Measurements from ENCODE around the gene NET1.

The NET1 gene

DNA sequence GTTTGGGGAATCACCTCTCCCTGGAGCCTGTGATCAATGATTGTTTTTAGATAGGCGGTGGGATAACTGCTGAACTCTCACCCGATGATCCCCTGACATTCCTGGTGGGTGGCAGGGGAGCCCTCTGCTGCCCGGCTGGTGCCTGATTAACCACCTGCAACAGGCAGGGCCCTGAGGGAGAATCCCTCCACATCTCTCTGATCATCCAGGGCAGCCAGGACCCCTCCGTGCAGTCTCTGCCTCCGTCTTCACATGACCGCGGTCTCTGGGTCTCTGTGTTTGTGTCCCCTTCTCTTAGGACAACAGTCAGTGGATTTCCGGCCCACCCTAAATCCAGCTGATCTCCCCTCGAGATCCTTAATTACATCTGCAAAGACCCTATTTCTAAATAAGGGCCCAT lies 69.7 kb downstream of the NET1 start:
- DNase-seq (ENCODE audit: low spot score), result no peak

DNA sequence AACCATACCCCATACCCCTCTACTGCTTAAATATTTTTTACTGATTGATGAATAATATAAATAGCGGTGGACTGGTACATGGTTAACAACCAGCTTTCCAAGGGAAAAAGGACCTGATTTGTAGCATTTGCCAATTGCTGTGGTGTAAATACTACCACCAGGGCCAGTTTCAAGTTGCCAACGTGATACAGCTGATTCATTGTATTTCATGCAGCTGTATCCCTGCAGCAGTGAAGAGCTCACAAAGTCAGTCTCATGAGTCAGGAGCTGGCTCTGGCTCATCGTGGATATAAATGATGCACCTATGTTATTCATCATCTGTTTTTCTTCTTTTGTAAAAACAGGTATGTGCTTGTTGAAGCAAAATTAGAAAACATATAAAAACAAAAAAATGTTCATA lies 71.8 kb downstream of the NET1 start:
- no peak for DNase-seq (ENCODE audit: low spot score)

DNA sequence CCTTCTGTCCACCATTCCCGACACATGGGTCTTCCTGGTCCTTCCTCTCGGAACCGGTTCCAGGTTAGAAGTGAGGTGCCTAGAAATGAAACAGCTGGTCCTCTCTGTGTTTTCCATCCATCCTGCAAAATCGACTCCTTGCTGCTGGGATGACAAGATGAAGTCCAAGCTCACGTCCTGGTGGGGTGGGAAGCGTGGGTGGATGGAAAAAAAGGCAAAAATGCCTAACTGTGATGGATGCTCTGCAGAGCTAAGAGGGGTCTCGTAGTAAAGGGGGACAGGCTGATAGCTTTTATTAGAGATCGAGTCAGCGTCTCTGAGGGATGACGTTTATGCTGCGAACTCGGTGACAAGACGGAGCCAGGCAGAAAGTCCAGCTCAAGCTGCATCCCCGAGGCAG lies 72.9 kb downstream of the NET1 start:
- DNase-seq (ENCODE audit: low spot score), result no peak

DNA sequence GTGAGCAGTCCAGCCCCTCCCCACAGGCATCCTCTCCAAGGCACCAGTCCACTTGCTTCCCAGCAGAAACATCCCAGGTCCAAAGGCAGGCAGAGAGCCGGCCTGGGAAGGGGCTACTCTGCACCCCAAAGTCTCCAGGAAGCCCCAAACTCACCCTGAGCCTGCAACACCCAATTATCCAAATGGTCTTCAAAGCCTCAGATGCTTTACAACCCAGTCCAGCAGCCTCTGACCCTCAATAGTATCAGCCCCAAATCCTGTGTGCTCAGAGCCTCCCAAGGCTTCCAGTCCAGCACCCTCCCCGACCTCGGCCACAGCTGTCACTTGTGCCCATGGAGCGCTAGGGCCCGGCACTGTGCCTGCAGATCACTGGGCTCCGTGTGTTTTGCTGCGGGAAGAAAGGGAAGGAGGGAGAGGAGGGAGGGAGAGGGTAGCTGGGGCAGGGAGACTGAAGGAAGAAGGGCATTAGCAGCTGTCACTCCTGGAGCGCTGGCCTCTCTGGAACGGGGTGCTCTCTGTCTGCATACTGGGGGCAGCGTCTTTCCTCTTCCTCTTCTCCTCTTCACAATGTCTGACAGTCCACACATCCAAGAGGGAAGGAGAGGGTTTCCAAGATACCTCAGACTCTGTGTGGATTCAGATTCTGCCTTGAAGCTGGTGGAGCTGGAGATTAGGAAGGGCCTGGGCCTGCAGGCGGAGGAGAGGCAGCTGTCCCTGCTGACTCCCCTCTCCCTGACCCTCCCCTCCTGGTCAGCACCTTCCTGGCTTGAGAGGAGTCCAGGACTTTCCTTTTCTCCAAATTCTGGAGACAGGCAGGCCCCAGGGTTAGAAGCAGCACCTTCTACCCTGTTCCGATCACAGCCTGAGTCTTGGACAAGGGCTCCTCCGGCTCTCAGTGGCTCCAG lies 73.8 kb downstream of the NET1 start:
- DNase-seq (ENCODE audit: low spot score), result no peak

DNA sequence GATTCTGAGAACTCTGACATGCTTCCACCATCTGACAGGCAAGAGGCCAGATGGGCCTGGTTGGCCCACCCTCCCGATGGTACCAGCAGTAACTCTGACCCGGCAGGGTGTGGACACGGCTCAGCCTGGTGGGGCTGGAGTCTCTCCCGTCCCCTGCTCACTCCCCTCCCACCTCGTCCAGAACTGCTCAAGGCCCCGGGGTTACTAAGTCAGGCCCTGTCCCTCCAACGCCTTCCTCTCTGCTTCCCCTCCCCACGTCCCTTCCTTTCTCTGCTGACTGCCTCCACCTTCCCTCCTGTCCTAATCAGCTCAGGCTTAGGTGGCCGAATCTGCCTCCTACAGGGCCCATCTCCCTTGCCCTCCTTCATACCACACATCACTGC lies 74.5 kb downstream of the NET1 start:
- no peak for DNase-seq (ENCODE audit: low spot score)

DNA sequence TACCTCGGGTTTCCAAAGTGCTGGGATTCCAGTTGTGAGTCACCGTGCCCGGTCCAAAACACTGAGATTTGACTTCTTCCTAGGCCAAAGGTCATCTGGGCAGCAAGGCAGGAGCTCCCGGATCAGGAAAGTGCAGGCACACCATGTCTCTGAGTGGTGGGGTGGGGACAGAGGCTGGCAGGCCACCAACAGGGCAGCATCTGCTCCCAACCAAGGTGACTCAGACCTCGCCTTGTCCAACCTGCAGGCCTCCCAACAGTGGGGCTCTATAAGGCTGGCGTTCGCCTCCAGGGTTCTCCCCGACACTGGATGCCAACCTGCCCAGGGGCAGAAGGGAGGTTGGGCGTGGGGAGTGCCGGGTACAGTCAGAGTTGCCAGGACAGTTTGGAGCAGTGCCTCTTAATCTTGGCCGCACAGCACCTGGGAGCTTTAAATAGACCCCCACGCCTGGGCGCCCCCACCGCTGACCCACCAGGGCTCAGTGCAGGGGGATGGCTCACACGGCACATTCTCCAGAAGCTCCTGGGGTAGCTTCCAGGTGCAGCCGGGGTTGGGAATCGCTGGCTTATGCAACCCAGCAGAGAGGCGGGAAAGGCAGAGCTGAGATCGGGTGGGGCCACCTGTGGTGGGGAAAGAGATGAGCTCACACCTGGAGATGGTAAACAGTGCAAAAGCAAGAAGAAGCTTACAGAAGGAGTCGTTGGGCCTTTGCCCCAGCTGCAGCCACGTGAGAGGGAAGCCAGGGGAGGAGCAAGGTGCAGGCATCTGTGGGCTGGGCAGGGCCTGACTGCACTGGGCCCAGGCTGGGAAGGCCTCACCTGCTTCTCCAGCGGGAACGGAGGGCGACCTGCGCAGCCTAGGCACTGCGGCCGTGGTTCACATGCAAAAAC lies 76.2 kb downstream of the NET1 start:
- DNase-seq (ENCODE audit: low spot score), result no peak

DNA sequence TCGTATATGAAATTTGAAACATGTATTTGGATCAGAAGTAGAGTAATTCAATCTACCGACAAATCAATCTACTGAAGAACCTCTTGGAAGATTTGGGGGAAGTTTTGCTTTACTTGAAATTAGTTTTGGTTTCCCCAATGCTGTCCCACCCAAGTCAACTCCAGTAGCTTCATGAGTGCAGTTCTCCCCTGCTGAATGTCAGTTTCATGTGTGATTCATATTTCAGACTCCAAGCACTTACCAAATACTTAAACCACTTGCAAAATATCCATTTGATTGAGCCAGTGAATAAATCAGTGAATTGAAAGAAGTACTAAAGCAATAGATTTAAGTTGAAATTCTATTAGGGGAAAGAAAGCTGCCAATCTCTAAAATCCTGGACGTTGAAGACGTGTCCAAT lies 77.7 kb downstream of the NET1 start:
- DNase-seq (ENCODE audit: low spot score), result no peak

DNA sequence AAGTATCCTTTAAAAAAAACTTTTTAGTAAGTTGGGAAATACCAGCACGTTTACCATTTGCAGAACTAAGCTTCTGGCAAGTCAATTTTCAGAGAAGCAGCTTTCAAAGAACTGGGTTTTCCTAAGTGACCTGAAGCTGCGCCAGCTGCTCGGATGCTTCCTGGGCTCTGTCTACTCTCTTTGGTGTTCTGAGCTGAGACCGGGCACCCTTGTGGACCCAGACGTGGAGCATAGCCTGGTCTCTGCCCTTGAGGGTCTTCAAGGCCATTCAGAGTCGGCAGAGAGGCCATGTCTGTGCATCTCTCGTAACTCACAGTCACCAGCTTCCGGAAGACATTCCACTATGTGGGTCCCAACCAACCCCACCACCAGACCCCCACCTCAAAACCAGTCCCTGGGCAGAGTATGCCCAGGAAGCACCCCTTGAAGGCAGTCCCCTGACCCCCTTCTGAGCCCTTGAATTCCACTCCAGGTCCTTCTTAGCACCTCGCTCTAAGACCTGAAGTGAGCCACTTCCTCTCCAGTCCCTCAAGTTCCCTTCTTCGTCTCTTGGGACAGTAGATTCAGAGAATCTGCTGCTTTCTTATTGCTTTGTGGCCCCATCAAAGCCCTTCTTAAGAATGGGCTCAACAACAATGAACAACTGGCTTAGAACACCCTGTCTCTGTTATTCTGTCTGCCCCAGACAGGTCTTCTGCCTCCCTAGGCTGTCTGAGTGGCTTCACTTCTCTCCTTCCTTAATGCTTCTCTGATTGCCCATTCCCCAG lies 78.5 kb downstream of the NET1 start:
- no peak for DNase-seq (ENCODE audit: low spot score)

DNA sequence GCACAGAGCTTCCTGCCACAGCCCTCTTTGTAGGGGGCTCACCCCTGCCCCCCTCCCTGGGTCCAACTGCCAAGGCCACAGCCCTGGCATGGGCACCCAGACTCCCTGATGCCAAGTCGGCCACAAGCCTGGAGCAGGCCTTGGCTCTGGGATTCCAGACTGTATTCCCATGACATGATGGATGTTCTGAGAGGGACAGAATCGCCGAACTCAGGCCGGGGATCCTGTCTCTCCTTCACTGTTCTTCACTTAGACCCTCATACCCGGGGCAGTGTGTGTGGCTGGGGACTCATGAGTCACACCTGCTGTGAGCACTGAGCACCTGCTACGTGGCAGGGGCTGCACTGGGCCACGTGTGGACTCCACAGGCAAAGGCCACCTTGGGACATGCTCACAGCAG lies 79.1 kb downstream of the NET1 start:
- no peak for DNase-seq (ENCODE audit: low spot score)

DNA sequence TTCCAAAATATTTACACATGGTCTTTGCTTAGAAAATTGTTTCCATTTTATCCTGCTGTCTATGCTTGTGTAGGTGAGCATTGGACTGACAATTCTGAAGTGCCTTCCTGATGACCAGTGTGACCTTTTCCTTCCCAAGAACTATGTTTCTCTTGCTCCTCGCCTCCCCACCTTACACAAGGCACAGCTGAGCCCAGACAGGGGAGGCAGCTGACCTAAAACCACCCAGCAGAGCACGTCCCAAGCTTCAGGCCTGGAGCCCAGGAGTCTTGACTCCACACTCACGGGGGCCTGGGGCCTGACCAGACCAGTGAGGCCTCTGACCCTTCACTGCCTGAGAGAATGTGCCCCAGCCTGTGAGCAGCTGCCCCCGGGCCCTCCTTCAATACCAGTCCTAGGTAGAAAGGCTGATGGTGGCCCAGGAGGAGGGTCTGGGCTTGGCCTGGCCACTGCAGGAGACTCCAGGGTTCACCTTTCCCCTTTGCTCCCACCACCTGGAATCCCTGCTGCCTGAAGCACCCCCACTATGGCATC lies 80.0 kb downstream of the NET1 start:
- no peak for DNase-seq (ENCODE audit: low spot score)

DNA sequence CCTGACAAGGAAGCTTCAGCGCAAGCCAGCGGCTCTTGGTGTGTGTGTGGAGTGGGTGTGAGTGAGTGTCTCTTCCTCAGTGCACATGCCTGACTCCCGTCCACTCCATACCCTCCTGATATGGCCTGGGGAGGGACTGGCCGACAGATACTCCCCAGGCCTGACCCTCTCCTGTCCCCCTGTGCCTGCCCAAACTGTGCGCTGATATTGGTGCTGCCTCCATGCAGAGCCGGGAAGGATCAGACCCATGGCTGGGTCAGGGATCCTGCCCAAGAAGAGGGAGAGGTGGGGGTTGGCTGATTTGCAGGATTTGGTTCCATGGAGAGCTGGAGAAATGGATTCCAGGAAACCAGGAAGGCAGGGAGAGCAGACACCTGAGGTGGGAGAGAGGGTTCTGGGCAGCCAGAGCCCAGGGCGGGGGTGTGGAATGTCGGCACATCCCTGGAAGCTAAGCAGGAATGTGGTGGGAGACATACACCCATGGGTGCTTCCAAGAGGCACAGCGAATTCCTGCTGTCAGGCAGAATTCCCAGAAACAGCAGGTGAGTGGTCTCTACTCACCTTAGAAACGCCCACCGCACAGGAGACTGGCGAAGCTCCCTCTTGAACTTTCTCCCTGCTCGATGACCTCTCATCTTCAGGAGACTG lies 80.7 kb downstream of the NET1 start:
- no peak for DNase-seq (ENCODE audit: low spot score)

DNA sequence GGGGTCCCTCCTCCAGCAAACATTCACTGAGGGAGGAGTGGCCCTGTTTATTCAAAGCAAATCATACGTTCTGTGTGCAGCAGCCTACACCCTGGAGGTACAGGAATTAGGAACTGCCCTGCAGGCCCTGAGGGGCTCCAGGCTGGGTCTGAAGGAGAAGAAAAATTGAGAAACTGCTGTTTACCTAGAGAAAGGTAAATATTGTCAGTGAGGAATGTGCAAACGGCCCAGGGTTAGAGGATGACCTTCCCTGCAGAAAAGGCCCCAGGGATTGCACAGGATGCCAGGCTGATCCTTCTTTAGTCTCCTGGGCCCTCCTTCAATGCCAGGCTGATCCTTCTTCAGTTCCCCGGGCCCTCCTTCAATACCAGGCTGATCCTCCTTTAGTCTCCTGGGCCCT lies 81.3 kb downstream of the NET1 start:
- DNase-seq (ENCODE audit: low spot score), result no peak

DNA sequence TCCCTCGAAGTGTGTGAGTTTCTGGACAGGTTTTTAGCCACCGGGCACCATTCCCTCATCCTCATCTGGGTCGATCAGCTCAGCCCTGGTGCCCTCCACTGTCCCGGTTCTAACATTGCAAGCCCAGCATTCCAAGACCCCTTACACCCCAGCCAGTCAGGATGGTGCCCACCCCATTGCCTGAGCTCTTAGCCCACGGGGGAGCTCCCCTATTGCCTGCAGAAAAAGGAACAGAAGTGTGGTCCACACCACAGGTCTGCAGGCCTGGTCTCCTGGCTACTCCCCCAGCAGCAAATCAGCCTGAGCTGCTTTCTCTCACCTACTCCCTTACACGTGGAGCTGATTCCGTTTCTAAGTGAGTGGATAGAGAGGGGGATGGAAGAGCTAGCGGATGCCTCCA lies 82.3 kb downstream of the NET1 start:
- DNase-seq (ENCODE audit: low spot score), result no peak

DNA sequence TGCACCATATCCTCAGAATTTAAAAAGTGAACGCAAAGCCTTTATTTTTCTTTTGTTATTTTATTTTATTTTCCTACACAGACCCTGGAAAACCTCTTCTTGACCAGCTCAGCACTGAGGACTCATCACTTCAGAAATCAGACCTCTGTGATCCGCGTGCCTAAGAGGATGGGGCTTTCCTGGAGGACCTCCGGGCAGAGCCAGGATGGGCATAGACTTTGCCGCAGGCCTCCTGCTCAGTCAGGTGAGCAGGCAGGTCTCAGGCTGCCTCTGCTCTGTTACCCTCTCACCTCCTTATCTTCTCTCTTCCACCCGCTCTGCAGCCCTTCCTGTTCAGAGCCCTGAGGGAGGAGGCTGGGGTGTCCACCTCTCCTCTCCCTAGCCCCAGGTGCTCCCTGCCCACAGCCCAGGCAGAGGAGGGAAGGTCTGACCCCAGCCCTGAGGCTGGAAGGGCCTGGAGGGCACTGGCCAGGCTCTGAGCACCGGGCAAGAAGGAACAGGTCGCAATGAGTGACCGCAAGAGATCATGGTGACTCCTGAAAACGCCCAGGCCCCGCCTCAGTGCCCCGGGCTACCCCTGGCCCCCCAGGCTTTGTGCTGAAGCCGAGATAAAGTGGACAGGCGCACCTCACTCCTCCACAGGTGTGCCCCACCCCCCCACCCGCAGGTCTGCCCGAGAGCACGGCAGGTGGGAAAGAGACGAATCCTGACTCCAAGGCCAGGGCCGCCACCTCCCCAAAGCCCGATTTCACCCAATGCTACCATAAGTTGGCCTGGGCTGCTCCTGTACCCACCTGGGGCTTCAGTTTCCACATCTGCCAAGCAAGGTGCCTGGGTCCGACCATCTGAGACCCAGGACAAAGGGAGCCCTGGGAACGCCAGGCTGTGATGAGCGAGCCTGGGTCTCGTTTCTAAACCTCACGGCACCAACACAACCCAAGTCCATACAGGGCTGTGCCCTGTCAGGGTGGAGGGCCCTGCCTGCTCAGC lies 84.2 kb downstream of the NET1 start:
- no peak for DNase-seq (ENCODE audit: low spot score)

DNA sequence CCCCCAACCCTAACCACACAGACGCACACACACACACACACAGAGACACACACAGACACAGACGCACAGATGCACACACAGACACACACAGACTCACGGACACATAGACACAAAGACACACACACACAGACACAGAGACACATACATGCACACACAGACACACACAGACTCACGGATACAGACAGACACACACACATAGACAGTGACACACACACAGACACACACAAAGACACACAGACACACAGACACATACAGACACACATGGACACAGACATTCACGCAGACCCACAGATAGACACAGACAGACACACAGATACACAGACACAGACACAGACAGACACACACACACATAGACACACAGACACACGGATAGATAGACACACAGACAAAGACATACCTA lies 84.9 kb downstream of the NET1 start:
- no peak for DNase-seq (ENCODE audit: low spot score)

DNA sequence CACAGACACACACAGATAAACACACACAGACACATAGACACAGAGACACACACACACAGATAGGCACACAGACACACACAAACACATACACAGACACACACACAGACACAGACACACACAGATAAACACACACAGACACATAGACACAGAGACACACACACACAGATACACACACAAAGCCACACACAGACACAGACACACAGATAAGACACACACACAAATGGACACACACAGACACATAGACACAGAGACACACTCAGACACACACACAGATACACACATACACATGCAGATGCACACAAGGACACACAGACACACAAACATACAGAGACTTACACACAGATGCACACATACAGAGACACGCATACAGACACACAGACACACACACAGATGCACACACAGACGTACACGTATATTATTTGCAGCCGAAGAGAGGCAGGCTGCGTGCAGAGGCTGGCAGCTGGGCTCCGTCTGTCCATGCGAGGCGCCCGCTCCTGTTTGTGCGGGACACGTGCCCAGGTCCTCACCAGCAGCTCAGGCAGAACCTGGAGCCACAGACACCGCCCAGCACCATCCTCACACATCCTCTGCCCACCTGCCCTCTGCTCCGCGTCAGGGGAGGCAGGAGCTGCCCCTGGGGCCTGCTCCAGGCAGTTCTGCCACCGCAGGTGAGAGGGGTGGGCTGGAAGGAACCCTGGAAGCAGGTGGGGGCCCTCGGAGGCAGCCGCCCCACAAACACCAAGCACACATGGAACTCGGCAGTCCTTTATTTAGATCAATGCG lies 85.8 kb downstream of the NET1 start:
- no peak for DNase-seq (ENCODE audit: low spot score)

DNA sequence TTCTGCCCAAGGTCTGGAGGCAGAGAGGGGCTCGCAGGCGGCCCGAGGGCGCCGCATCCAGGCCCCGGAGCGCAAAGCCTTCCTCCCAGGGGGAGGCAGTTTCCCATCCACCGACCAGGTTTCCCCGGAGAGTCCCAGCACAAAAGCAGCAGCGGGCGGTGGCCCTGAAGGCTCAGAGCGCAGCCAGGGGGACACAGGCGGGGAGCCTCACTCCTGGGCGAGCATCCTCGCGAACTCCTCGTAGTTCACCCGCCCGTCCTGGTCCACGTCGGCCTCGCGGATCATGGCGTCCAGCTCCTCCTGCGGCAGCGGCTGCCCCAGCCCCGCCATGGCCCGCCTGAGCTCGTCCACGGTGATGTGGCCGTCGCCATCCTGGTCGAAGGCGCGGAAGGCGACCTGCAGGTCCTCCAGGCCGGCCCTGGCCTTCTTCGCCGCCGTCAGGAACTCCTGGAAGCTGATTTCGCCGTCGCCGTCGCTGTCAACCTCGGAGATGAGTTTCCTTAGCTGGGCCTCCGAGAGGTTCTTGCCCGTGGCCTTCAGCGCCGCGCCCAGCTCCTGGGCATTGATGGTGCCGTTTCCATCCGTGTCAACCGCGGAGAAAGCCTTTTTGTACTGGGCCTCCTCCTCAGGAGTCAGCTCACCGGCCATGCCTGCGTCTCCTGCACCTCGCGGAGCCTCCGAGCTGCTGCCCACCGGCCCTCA lies 86.6 kb downstream of the NET1 start:
- no peak for DNase-seq (ENCODE audit: low spot score)

DNA sequence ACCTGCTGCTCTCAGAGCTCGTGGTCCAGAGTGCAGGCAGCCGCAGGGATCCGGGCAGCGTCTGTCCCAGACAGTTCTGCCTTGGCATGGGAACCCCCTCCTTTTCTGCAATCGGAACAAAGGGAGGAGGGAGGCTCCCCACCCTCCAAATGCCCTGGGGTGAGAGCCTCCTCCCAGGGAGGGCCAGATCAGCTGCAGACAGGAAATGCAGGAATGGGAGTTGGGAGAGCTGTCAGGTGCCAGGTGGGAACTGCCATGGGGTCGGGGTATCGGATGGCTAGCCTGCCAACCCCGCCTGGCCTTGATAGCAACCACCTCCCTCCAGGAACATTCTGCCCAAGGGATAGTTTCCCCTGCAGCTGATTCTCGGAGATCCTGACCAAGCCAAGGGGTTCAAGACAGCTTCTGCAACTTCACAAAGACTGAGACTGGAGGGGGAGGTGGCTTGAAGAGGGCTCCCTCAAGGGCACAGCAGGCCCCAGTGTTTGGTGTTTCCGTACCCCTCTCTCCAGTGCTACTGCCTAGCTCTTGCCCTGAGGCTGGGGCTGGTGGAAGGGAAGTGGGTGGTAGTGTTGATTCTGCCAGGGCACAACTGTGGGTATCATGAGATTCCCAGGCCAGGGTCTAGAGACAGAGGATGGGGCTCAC lies 87.3 kb downstream of the NET1 start, which contains the start of gene CALML5:
Gene CALML5, minus strand, starts transcription at position 78 of the 648 bp plus-strand sequence. CDS start 132 bp downstream, outside the sequence.
- no peak for DNase-seq (ENCODE audit: low spot score)
